GM12801 (cell line): Measurements from ENCODE around the gene KLK1.

Source experiments
- CTCF ChIP-seq: IDR thresholded peaks from one replicate; pipeline ENCODE4 v1.5.1; 2011; ENCODE audit warnings: control low read depth; ENCODE audit not compliant: insufficient read length; ENCODE audit errors: extremely low read depth

KLK1 gene

GRCh38 chr19:50843205-50843604 lies 19.6 kb upstream of the KLK1 start:
- TF ChIP-seq CTCF, result no peak

DNA sequence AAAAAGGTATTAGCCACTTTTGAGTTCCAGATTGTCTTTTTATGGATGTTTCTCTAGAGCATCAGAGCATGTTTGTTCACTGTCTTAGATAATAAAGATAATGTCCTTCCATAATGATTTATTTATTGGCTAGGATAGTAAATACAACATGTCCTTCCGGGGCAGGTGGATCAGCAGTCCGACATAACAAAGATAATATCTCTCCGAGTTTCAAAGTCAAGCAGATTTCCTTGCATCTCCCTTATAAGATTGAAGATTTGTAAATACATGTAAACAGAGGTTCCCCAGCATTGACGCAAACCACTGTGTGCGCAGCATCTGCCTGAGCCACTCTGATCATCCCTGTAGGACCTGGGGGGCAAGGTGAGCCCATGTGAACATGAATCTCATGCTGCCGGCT lies 18.5 kb upstream of the KLK1 start:
- no peak for TF ChIP-seq CTCF

DNA sequence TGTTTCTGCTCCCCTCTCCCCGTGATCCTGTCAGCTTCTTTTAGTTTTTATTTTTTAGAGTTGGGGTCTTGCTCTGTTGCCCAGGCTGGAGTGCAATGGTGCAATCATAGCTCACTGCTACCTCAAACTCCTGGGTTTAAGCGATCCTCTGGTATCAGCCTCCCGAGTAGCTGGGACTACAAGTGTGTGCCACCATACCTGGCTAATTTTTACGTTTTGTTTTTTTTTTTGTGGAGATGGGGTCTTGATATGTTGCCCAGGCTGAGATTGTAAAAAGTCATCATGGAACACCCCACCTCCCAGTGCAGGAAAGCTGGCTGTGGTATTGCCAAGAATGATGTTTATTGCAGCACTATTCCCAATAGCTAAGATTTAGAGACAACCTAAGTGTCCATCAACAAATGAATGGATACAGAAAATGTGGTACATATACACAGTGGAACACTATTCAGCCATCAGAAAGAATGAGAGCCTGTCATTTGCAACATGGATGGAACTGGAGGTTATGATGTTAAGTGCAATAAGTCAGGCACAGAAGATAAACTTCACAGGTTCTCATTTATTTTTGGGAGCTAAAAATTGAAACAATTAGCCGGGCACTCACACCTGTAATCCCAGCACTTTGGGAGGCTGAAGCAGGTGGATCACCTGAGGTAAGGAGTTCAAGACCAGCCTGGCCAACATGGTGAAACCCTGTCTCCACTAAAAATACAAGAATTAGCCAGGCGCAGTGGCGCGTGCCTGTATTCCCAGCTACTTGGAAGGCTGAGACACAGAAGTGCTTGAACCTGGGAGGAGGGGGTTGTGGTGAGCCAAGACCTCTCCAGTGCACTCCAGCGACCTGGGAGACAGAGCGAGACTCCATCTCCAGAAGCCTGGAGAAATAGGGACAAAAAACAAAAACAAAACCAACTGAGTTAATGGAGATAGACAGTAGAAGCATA lies 16.4 kb upstream of the KLK1 start:
- TF ChIP-seq CTCF, result no peak

DNA sequence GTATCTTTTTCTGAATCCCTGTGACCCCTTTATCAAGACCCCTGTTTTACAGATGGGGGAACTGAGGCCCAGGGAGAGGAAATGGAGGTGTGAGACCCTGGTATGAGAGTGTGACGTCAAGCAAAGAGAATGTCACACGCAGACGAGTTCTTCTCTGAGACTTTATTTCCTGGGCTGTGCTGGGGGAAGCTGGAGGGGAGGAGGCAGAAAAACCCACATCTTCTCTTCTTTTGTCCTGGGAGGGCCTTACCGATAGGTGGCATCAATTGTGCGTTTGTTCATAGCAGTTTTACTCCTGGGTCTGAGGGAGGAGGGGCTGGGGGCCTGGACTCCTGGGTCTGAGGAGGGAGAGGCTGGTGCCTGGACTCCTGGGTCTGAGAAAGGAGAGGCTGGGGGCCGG lies 14.7 kb upstream of the KLK1 start:
- no peak for TF ChIP-seq CTCF

GRCh38 chr19:50837300-50837699 lies 13.7 kb upstream of the KLK1 start:
- TF ChIP-seq CTCF, result no peak

DNA sequence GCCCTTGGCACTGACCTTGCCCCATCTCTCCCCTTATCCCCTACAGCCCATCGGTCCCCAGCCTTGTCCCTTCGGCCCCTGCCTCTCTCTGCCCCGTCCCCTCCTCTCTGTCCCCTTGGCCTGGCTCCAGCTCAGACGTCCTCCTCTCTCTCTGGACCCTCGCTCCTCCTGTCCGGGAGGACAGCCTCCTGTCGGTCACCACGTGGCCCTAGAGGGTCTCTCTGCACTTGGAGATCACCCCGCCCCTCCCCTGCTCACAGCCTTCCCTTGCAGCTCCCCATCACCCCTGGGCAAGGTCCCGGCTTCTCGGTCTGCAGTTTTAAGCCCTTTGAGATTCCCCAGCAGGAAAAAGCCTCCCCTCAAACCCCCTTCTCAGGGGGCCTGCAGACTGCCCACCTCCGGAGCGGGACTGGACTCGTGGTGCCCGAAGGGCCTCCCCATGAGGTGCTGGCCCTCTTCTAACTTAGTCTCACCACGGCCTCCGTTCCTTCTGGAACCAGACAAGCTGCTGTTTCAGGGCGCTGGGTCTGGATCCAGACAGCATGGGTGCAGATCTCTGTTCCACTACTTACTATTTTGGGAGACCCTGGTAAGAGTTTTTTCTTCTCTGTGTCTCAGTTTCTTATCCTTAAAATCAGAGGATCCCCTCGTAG lies 13.1 kb upstream of the KLK1 start:
- no peak for TF ChIP-seq CTCF

DNA sequence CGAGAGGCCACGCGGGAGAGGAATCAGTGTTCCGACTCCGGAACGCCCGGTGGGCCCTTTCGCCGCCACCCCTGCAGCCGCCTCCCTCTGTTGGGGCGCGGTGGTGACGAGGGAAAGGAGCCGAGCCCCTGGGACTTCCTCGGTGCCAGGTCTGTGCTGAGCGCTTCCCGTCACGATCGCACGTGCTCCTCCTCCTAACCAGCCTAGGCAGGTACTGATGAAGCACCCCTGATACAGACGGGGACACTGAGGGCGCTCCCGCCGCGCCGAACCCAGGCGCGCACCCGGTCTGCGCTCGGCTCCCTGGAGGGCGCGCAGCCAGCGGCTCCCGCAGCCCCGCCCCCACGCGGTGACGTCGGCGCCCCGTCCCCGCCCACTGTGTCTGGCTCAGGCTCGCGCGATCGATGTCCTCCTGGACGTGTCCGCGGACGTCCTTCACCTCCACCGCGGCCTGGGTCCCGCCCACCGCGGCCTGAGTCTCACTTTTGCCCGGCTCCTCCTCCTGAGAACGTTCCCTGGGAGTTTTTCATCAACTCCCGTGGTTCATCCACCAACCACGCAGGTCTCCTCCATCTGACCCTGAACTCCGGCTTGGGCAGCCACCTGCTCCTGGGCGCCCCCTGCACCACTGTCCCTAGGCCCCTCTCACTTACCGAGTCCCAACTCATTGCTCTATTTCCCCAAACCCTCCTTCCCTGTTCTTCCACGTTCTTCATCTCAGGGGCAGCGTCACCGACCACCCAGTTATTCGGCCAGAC lies 12.4 kb upstream of the KLK1 start:
- TF ChIP-seq CTCF, result no peak
